ENCODE results near the gene KRABD2.
"Not testable (repeated sequence)": the region's sequence is repeated elsewhere in the genome, so short reads cannot be mapped to it uniquely, and the experiment has no call there.

Gene KRABD2

GRCh38 chr17:8392674-8393469 lies 16.4 kb upstream of the KRABD2 start:
- DNase-seq, result no peak

DNA sequence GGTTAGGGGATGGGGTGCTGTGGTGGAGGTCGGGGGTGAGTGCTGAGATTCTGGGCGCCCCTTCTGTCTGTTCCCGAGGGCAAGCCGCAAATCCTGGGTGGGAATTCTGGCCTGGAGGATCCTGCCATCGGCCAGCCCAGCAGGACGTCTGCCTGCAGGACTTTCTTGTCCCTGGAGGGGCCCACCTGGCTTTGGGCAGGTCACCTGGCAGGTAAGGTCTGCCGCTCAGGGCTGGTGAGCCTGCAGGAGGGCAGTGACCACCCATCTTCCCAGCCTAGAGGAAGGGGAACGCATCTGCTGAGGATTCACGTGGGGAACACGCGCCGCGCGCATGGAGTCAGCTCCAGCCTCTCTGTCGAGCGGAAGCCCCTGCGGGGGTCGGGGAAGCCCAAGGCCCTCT lies 15.8 kb upstream of the KRABD2 start:
- DNase-seq, result no peak

DNA sequence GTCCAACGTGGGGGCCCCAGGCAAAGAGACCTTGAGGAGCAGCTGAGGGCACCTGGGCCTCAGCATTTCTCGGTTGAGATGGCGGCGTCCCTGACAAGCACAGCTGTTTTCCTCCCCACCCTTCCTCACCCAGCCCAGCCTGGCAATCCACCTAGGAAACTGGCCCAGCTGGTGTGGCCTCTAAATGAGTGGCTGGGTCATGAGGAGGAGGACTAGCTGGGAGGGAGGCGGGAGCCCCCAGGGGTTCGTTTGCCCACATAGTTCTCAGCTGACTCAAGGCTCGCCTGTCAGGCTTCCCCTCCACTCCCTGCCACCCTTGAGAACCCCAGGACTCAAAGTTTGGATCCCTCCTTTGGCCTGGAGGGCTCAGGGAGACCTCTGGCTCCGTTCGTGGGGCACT lies 15.2 kb upstream of the KRABD2 start:
- DNase-seq, result no peak

DNA sequence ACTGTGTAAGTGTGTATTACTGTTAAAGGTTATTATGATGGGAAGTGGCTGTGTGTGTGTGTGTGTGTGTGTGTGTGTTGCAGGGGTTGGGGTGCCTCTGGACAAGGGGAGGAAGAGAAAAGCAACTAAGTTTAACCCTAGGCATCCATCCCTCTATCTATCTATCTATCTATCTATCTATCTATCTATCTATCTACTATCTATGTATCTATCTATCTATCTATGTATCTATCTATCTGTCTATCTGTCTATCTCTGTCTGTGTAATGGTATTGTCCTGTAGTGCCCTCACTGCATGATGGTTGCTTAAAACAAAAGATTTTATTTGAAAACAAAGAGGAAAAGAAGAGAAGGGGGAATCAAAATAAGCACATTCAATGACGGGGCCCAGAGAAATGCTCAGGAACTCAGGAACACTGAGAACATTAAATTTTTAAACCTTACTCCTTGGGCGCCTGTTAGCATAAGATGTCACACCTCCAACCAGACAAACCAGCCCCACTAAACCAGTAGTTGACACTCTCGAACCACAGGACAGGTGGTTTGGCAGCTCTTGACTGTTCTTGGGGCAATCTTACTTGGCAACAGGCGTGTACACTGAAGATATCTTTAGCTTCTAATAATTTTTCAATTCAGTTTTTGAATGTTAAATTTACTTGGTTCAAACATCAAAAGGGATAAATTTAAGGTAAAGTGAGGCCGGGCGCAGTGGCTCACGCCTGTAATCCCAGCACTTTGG lies 11.6 kb upstream of the KRABD2 start:
- no peak for DNase-seq

- DNase-seq, result no peak
These were observed 10.3 kb upstream of the KRABD2 start for GRCh38 chr17:8386841-8387240.

- no peak for DNase-seq
These were observed 8.4 kb upstream of the KRABD2 start for GRCh38 chr17:8384801-8385378.

DNA sequence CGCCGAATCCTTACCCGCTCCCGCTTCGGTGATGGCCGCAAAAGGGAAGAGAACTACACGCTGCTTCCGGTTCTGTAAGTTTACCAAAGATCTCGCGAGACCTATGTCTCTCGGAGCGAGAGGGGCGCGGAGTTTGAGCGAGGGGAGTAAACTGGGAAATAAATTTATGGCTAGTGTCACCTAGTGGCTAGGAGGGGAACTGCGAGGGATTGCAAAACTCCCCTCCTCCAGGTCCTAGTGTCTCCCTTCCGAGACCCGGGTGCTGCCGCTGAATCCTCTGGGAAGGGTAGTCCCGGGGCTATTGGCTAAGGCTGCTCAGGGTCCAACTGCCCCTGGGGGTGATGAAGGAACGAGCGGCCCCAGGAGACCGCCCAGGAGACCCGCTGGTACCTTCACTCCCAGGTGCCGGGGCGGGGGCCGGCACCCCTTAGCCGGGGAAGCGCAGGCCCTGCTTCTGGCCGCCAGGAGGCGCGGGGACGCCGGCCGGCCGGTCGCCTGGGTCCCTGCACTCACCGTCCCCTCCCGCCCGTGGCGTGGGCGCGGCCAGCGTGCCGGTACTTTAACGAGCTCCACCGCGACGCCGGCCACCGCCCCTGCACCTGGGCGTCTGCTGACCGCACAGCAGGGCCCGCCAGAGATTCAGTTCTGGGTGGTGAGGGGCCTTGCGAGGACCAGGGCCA lies 6.8 kb upstream of the KRABD2 start, which contains the start of gene RPL26:
TSS of gene RPL26 (minus strand) at position 51 of the 680 bp plus-strand sequence. CDS start 883 bp downstream, outside the sequence.
- peak; percentile 92 for DNase-seq

GRCh38 chr17:8382880-8383142 lies 6.3 kb upstream of the KRABD2 start:
- no peak for DNase-seq

DNA sequence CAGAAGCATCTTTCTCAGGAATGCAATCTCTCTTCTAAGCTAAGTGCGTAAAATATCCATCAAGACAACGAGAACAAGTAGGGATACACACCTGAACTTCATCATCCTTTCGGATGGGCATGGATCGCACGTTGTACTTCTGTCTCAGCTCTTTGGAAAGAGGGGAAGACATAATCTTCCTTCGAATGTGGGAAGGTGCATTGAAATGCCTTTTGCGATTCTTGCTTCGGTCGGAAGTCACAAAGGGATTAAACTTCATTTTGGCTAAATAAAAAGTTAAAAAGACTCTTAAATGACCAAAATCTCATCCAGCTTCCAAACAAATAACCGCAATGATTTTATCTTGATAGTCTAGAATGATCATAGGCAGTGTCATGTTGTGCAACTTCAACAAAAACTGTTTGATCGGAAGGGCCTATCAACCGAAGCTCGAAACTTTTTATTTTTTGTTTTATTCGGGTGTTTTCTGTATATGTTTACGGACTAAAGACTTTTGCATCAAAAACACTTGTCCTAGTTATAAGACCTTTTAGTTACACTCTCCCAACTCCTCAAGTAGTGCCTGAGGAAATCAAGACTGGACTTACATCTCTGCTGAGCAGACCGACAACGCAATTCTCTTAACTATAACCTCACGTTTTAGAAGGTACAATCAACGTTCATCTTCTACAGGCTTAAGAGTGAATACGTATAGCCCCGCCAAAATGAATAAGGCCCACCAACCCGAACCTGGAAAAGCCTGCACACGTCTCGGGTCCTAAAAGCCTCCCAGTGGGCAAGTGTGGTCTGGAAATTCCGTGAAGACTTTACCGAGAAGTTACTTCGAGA lies 5.8 kb upstream of the KRABD2 start:
- DNase-seq, result no peak

- no peak for DNase-seq
These were observed 3.5 kb upstream of the KRABD2 start for GRCh38 chr17:8380049-8380448.

DNA sequence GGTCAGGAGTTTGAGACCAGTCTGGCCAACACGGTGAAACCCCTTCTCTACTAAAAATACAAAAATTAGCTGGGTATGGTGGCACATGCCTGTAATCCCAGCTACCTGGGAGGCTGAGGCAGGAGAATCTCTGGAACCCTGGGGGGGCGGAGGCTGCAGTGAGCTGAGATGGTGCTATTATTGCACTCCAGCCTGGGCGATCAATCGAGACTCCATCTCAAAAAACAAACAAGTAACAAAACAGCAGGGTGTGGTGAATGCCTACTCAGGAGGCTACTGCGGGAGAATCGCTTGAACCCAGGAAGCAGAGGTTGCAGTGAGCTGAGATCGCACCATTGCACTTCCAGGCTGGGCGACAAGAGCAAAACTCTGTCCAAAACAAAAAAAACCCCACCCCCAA lies 1.6 kb upstream of the KRABD2 start:
- not testable (repeated sequence) for DNase-seq

DNA sequence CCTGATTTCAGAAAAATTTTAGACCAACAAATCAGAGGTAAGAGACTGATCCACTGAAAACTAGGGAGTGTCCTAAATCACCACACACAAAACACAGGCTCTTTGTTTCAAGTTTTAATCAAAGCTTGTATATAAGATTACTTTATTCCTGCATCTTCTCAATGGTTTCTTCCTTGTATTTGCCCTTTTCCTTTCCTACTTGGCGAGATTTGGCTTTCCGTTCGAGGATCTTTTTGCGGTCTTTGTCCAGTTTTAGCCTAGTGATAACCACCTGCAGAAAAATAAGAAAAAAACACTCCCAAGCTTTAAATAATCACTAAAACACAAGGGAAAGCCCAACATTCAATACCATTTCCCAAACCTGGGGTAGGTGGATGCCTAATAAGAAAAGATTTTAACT lies 918 bp upstream of the KRABD2 start:
- DNase-seq, result no peak

DNA sequence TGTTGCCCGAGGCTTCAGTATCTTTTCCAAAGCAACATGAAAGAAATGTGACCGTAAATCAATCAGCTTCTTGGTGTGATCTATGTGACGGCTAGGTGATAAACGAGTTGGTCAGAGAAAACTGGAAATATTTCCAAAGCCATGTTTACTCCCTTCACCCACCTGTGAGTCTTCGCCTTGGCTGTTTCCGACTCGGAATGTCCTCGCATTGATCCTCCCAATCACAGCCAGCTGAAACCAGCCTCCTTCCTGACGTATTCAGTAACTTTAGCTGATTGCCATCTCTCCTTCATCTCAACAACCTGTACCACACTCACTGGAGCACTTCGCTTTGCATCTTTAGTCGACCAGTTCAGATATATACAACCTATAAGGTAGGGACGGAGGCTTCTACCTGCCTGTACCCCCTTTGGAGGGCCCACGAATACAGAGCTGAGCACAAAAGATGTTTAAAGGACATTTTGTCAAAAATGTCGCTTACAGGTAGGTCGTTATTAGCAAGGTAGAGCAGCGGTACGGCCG lies 705 bp downstream of the KRABD2 start:
- DNase-seq, result no peak

DNA sequence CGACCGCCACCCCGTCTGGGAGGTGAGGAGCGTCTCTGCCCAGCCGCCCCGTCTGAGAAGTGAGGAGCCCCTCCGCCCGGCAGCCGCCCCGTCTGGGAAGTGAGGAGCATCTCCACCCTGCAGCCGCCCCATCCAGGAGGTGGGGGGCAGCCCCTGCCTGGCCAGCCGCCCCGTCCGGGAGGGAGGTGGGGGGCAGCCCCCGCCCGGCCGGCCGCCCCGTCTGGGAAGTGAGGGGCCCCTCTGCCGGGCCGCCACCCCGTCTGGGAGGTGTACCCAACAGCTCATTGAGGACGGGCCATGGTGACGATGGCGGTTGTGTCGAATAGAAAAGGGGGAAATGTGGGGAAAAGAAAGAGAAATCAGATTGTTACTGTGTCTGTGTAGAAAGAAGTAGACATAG lies 2.6 kb downstream of the KRABD2 start:
- not testable (repeated sequence) for DNase-seq

- DNase-seq, result no peak
These were observed 4.1 kb downstream of the KRABD2 start for GRCh38 chr17:8372422-8372821.

- DNase-seq, result no peak
These were observed 4.7 kb downstream of the KRABD2 start for GRCh38 chr17:8371786-8372185.

DNA sequence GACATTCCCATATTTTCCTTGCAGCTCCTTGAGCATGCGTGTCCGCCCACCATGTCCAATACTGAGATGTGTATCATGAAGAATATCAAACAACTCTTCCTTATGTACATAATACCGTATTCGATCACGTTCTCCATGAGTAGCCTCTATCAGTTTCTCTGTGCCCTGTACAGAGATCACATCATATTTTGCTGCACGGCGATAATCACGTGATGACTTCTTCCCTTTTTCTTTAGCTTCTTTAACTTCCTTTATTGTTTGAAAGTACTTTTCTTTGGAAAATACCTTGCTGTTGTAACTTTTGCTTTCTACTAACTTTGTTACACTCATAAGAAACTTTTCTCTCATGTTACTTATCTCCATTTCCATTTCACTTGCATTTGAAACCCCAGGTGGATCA lies 6.6 kb downstream of the KRABD2 start:
- no peak for DNase-seq

DNA sequence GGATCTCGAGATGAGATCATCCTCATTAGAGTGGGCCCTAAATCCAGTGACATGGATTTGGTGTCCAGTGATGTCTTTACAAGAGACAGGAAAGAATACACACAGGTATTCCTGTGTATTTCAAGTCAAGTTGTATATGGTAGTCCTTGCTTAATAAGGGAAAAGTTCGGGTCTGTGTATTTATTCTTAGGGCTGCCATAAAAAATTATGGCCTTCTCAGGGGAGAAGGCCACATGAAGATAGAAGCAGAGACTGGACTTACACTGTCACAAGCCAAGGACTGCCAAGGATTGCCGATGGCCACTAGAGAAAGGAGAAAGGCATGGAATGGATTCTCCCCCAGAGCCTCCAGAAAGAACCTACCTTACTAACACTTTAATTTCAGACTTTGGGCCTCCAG lies 8.3 kb downstream of the KRABD2 start:
- DNase-seq, result no peak

- no peak for DNase-seq
These were observed 10.3 kb downstream of the KRABD2 start for GRCh38 chr17:8366231-8366630.

- DNase-seq, result no peak
These were observed 11.4 kb downstream of the KRABD2 start for GRCh38 chr17:8365143-8365542.

DNA sequence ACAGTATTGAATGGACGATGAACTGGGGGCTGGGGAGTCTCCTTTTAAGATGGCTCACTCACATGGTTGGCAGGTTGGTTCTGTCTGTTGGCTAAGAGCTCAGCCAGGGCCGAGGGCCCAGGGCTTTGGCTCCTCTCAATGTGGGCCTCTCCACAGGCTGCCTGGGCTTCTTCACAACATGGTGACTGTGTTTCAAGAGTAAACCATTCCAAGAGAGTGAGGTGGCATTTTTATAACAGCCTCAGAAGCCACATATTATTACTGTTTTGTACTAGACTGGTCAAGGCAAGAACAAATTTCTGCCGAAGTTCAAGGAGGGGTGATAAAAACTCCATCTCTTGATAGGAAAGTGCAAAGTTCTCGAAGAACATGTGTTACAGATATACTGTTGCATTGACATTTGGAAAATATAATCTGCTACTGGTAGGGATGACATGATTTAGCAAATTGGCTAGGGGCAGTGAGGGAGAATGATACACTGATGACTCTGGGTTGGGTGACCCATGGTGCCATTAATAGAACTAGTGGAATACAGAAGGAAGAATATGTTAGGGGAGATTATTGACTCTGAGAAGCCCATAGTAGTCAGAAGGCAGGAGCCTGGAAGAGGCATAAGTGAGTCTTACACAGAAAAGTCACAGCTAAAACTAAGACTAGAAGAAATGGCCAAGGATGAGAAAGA lies 13.7 kb downstream of the KRABD2 start:
- DNase-seq, result no peak

- no peak for DNase-seq
These were observed 15.8 kb downstream of the KRABD2 start for GRCh38 chr17:8360751-8361150.

All from NCI-H2107 (cell line).